Left ventricle myocardium inferior (tissue), 1 donor: ENCODE results near the gene C10orf67. TPM values are rescaled to one million over a fixed set of nuclear protein-coding genes. Genes with fewer than 3 reads are reported as not detected.
"Not testable (repeated sequence)": the region's sequence is repeated elsewhere in the genome, so short reads cannot be mapped to it uniquely, and the experiment has no call there.

Source experiments
- DNase-seq: peaks from one replicate; pipeline ENCODE4 v3.0.0-alpha.2; 2020
- H3K27ac ChIP-seq: fragments of 200-600 bp; replicated peaks from 2 replicates; pipeline ENCODE4 v1.8.0; 2021
- H3K27me3 ChIP-seq: fragments of 200-600 bp; 2 replicates; pipeline ENCODE4 v1.8.0; 2021; ENCODE audit warnings: low read depth
- H3K36me3 ChIP-seq: fragments of 200-600 bp; 2 replicates; pipeline ENCODE4 v1.8.0; 2021
- H3K4me1 ChIP-seq: fragments of 200-600 bp; 2 replicates; pipeline ENCODE4 v1.8.0; 2021
- H3K4me3 ChIP-seq: fragments of 200-600 bp; 2 replicates; pipeline ENCODE4 v1.8.0; 2021; ENCODE audit warnings: mild to moderate bottlenecking, moderate library complexity
- H3K9me3 ChIP-seq: fragments of 200-600 bp; replicated peaks from 2 replicates; pipeline ENCODE4 v1.8.0; 2021
- intact Hi-C: fragments of 100-400 bp; cut with micrococcal nuclease; formaldehyde crosslinking; loops from one replicate; pipeline ENCODE4 v1.11.0; 2022
- total RNA-seq: library from RNA; stranded (reverse); fragmentation: NEBNext Ultra II Directional; extraction: Animal tissue kit (Norgen Biotek cat#: 25700); gene quantifications from one replicate; pipeline ENCODE4 v1.2.1, GENCODE V29; 2021
- TF ChIP-seq, protein P1 (sequence below): fragments of 200-600 bp; IDR thresholded peaks from 2 replicates; pipeline ENCODE4 v1.8.0; 2021; ENCODE audit warnings: antibody characterized with exemption, mild to moderate bottlenecking, borderline replicate concordance
- donor health status: DM: no; HTN: yes; CAD: no; lungs with severe emphysema.

C10orf67 gene
- total RNA-seq, 1 donor from 2014 or later = 0.36 TPM

DNA sequence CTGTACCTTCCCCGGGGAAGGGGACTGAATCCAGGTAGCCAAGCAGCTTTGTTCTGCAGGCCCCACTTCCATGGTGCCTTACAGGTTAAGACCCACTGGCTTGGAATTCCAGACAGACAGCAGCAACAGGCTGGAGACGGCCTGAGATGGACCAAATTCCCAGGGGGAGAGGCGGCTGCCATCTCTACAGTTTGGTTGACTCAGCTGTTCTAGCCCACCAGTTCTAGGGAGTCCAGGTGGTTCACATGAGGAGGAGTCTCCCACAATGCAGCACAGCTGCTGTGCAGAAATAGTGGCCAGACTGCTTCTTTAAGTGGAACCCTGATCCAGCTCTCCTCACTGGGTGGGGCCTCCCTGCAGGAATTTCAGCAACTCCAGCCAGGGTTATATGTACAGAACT, 74.1 kb downstream of the C10orf67 start:
- intact Hi-C loops = no loop called here
- TF ChIP-seq, protein P1, sequence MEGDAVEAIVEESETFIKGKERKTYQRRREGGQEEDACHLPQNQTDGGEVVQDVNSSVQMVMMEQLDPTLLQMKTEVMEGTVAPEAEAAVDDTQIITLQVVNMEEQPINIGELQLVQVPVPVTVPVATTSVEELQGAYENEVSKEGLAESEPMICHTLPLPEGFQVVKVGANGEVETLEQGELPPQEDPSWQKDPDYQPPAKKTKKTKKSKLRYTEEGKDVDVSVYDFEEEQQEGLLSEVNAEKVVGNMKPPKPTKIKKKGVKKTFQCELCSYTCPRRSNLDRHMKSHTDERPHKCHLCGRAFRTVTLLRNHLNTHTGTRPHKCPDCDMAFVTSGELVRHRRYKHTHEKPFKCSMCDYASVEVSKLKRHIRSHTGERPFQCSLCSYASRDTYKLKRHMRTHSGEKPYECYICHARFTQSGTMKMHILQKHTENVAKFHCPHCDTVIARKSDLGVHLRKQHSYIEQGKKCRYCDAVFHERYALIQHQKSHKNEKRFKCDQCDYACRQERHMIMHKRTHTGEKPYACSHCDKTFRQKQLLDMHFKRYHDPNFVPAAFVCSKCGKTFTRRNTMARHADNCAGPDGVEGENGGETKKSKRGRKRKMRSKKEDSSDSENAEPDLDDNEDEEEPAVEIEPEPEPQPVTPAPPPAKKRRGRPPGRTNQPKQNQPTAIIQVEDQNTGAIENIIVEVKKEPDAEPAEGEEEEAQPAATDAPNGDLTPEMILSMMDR = no peak
- H3K36me3 ChIP-seq = no peaks in the 10 kb centered on the region
- no peaks in the 10 kb centered on the region for H3K27me3 ChIP-seq
- H3K27ac ChIP-seq = no peak overlapping the region
- no peaks in the 10 kb centered on the region for H3K4me1 ChIP-seq
- H3K9me3 ChIP-seq = peaks cover 49% of the 10 kb centered on the region
- H3K4me3 ChIP-seq = no peak overlapping the region
- no peak for DNase-seq

DNA sequence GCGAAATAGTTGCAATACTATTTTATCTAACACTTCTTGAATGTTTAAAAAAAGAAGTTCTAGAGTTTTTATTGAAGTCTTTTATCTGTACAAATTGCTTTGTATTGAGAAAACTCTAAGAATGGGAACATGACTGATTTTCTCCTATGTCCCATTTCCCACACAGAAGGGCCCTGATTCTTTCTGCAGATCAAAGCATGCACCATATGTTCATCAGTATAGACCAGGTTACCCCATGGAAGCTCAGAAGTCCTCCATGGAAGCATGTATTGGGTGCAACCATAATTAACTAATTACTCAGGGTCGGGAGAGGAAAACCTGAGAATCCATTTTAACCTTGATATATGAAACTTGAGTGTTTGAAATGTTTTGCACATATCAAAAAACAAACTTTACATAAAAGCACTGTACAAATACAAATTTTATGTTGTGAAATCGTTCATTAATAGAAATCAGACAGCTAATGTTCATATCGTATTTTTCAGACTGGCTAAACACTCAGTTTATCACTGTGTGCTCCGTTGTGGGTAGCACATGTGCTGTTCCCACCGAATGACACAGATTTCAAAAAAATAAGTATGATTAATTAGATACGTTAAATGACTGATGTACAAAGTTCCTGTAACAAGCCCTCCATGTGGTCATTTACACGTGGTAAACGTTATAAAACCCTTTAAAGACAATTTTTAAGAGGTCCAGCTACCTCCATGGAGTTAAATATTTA, 81.0 kb downstream of the C10orf67 start:
- Histone ChIP-seq H3K9me3 (no peaks in the 10 kb centered on the region), H3K27ac (no peak overlapping the region), H3K36me3 (no peaks in the 10 kb centered on the region), H3K4me3 (no peak overlapping the region), H3K27me3 (peaks cover 22% of the 10 kb centered on the region), H3K4me1 (no peaks in the 10 kb centered on the region)
- DNase-seq = no peak
- intact Hi-C loops = no loop called here
- TF ChIP-seq, protein P1 = no peak

- TF ChIP-seq, protein P1 = no peak
- no peaks in the 10 kb centered on the region for H3K36me3 ChIP-seq
- H3K27me3 ChIP-seq = peaks cover 24% of the 10 kb centered on the region
- no peak overlapping the region for H3K27ac ChIP-seq
- H3K4me3 ChIP-seq = no peak overlapping the region
- intact Hi-C loops = no loop called here
- no peaks in the 10 kb centered on the region for H3K9me3 ChIP-seq
- no peak for DNase-seq
- no peaks in the 10 kb centered on the region for H3K4me1 ChIP-seq
These were observed 81.7 kb downstream of the C10orf67 start for GRCh38 chr10:23262928-23263327.

DNA sequence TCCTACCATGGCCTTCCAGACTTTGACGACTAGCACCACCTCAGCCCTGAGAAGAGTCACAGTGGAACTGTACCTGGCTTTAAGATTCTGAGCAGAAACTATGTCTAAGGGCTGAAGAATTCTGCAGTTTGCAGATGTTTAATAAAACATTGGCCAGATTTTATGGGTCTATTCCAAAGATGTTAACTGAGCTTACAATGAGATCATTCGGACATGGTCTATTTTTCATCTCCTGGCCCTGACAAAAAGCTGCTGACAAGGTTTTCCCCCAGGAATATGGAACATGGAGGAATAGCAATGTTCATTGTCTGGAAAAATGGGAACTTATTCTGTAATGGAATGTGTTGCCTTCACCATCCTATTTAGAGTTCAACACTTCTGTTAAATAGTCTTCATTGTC, 86.1 kb downstream of the C10orf67 start:
- no peak overlapping the region for H3K27ac ChIP-seq
- H3K27me3 ChIP-seq = peaks cover 18% of the 10 kb centered on the region
- no peak overlapping the region for H3K4me3 ChIP-seq
- no peaks in the 10 kb centered on the region for H3K4me1 ChIP-seq
- no peaks in the 10 kb centered on the region for H3K9me3 ChIP-seq
- intact Hi-C loops = no loop called here
- H3K36me3 ChIP-seq = no peaks in the 10 kb centered on the region
- no peak for DNase-seq
- TF ChIP-seq, protein P1 = no peak

DNA sequence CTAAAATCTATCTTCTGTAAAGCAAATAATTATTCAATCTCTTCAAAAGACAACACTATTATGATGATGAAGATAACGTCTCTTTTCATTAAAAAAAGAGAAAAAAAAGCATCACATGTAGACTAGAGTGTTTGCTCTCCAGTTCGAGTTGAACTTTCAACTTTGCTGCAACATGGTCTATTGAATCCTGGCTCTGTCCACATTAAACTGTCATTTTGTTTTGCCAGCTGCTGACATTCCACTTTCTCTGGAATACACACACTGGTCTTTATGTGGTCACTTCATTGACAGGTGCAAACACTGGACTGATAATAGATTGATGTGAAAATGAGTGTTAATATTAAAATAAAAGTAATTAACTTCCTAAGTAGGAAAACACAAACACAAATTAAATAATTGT, 90.8 kb downstream of the C10orf67 start:
- TF ChIP-seq, protein P1 = no peak
- Histone ChIP-seq H3K36me3 (no peaks in the 10 kb centered on the region), H3K27ac (no peak overlapping the region), H3K4me1 (no peaks in the 10 kb centered on the region), H3K9me3 (no peaks in the 10 kb centered on the region), H3K27me3 (peaks cover 21% of the 10 kb centered on the region), H3K4me3 (no peak overlapping the region)
- DNase-seq = no peak
- intact Hi-C loops = no loop called here

- H3K27ac ChIP-seq, H3K9me3 ChIP-seq, H3K4me3 ChIP-seq, H3K4me1 ChIP-seq, DNase-seq, intact Hi-C loops, H3K36me3 ChIP-seq: not testable (repeated sequence)
- peaks cover 24% of the 10 kb centered on the region for H3K27me3 ChIP-seq
These were observed 91.7 kb downstream of the C10orf67 start for GRCh38 chr10:23252859-23253258.

GRCh38 chr10:23241779-23242178, 102.8 kb downstream of the C10orf67 start:
- DNase-seq, intact Hi-C loops, H3K4me1 ChIP-seq, H3K4me3 ChIP-seq, H3K27me3 ChIP-seq, H3K27ac ChIP-seq, H3K36me3 ChIP-seq: not testable (repeated sequence)
- peaks cover 47% of the 10 kb centered on the region for H3K9me3 ChIP-seq
